CD4-positive, alpha-beta T cell (primary cell): Measurements from ENCODE around the gene LRP11. TPM values are rescaled to one million over a fixed set of nuclear protein-coding genes. Genes with fewer than 3 reads are reported as not detected.

Source experiments
- ATAC-seq: fragments of 200-7000 bp; cut with Tn5 transposase; one replicate; pipeline ENCODE4 v1.10.0; 2022; ENCODE audit warnings: mild to moderate bottlenecking; ENCODE audit not compliant: poor library complexity
- CTCF ChIA-PET: fragments of 350-600 bp; sonication (Branson Sonifier 250); formaldehyde crosslinking; loops from one replicate; lab custom pipeline; 2021; ENCODE audit warnings: antibody characterized with exemption, inconsistent platforms; lab: Charles Lee
- POLR2A ChIA-PET: fragments of 350-600 bp; sonication (Branson Sonifier 250); formaldehyde crosslinking; loops from one replicate; lab custom pipeline; 2021; ENCODE audit warnings: antibody characterized with exemption, inconsistent platforms; lab: Charles Lee
- DNase-seq, 14 experiments: peaks; one replicate each; pipeline ENCODE4 v3.0.0-alpha.2; 2013 to 2020; ENCODE audit warnings: mixed read lengths in 2 of 14
- H3K27ac ChIP-seq, 2 donors: one replicate each; pipeline versions ENCODE4 v1.5.1 to v1.7.0; 2013; ENCODE audit warnings: low read length in 2 of 2, low read depth in 1 of 2, mild to moderate bottlenecking in 1 of 2
- H3K27me3 ChIP-seq, 2 experiments: 1 replicate in 1 of 2; 2 replicates in 1 of 2; pipeline versions ENCODE4 v1.6.1 to v1.7.0; 2013; ENCODE audit warnings: low read length in 2 of 2, control low read depth in 1 of 2, mild to moderate bottlenecking in 1 of 2, moderate library complexity in 1 of 2; ENCODE audit not compliant: insufficient read depth in 2 of 2, control insufficient read depth in 1 of 2
- H3K36me3 ChIP-seq: one replicate; pipeline ENCODE4 v1.6.1; 2013; ENCODE audit warnings: low read length, control low read depth; ENCODE audit not compliant: insufficient read depth
- H3K4me1 ChIP-seq: one replicate; pipeline ENCODE4 v1.6.1; 2013; ENCODE audit warnings: low read length, control low read depth; ENCODE audit not compliant: insufficient read depth
- H3K4me3 ChIP-seq: one replicate; pipeline ENCODE4 v1.5.1; 2013; ENCODE audit warnings: mild to moderate bottlenecking, low read length, moderate library complexity
- H3K9me3 ChIP-seq, 2 experiments: 1 replicate in 1 of 2; 2 replicates in 1 of 2; pipeline versions ENCODE4 v1.6.1 to v1.7.0; 2013; ENCODE audit warnings: low read length in 2 of 2, mild to moderate bottlenecking in 2 of 2, control low read depth in 1 of 2, moderate library complexity in 1 of 2; ENCODE audit not compliant: control insufficient read depth in 1 of 2, insufficient read depth in 1 of 2
- H3K27ac Mint-ChIP-seq: one replicate; pipeline ENCODE4 v1.8.0; 2020; ENCODE audit warnings: mixed read lengths
- H3K27me3 Mint-ChIP-seq: one replicate; pipeline ENCODE4 v1.8.0; 2021; ENCODE audit warnings: mixed read lengths
- H3K36me3 Mint-ChIP-seq: one replicate; pipeline ENCODE4 v1.8.0; 2021; ENCODE audit warnings: low read depth, mixed read lengths
- H3K4me1 Mint-ChIP-seq: one replicate; pipeline ENCODE4 v1.8.0; 2021; ENCODE audit warnings: low read depth, mixed read lengths
- H3K4me3 Mint-ChIP-seq: one replicate; pipeline ENCODE4 v1.8.0; 2020; ENCODE audit warnings: mild to moderate bottlenecking, mixed read lengths
- H3K9me3 Mint-ChIP-seq: one replicate; pipeline ENCODE4 v1.8.0; 2020; ENCODE audit warnings: mixed read lengths
- CTCF ChIP-seq: fragments of 200-600 bp; IDR thresholded peaks from one replicate; pipeline ENCODE4 v1.8.0; 2022; ENCODE audit warnings: antibody characterized with exemption, mild to moderate bottlenecking
- intact Hi-C, 2 experiments: fragments of 100-400 bp; cut with DNase I in 1 of 2; cut with micrococcal nuclease in 1 of 2; formaldehyde crosslinking; loops; one replicate each; pipeline versions ENCODE4 v1.15.1 to v1.9.0; 2023 to 2025; cut with DNase I, micrococcal nuclease
- total RNA-seq, 174 experiments: library from RNA in 2 of 174; stranded (reverse) in 2 of 174; gene quantifications; one replicate each; pipeline ENCODE4 v1.2.3 and lab custom pipeline; 2021 to 2026

Gene LRP11
- total RNA-seq, 2 experiments from 2014 or later = 0.75 to 0.99 TPM

- intact Hi-C loops = no loop called here
- Mint-ChIP-seq H3K36me3 (no peaks in the 10 kb centered on the region), H3K9me3 (peaks cover 5% of the 10 kb centered on the region), H3K27me3 (peaks cover 11% of the 10 kb centered on the region), H3K4me1 (no peaks in the 10 kb centered on the region), H3K27ac (no peak overlapping the region), H3K4me3 (no peak overlapping the region)
- TF ChIP-seq CTCF = no peak
- Histone ChIP-seq H3K9me3 (peaks cover 4 to 20% of the 10 kb centered on the region in 2 experiments), H3K27me3 (peaks cover 4 to 6% of the 10 kb centered on the region in 2 experiments), H3K36me3 (no peaks in the 10 kb centered on the region), H3K4me1 (no peaks in the 10 kb centered on the region), H3K27ac (no peak overlapping the region), H3K4me3 (no peak overlapping the region)
- DNase-seq (no peak), ATAC-seq (no peak)
- CTCF ChIA-PET = no interaction called here
- POLR2A ChIA-PET = no interaction called here
Measured at GRCh38 chr6:149905371-149905910, 41.3 kb upstream of the LRP11 start.

GRCh38 chr6:149904661-149905370 is 40.7 kb upstream of the LRP11 start:
- H3K27me3 Mint-ChIP-seq = peaks cover 10% of the 10 kb centered on the region
- H3K4me1 ChIP-seq = no peaks in the 10 kb centered on the region
- no peak overlapping the region for H3K27ac ChIP-seq
- H3K4me3 Mint-ChIP-seq = no peak overlapping the region
- POLR2A ChIA-PET = no interaction called here
- no peaks in the 10 kb centered on the region for H3K36me3 Mint-ChIP-seq
- intact Hi-C loops = no loop called here
- H3K27me3 ChIP-seq = peaks cover under 1 to 2% of the 10 kb centered on the region in 2 experiments
- peaks cover 5% of the 10 kb centered on the region for H3K9me3 Mint-ChIP-seq
- no peak overlapping the region for H3K27ac Mint-ChIP-seq
- H3K9me3 ChIP-seq = peaks cover 4 to 15% of the 10 kb centered on the region in 2 experiments
- H3K4me3 ChIP-seq = no peak overlapping the region
- CTCF ChIA-PET = no interaction called here
- TF ChIP-seq CTCF = no peak
- DNase-seq = no peak
- no peaks in the 10 kb centered on the region for H3K4me1 Mint-ChIP-seq
- no peak for ATAC-seq
- no peaks in the 10 kb centered on the region for H3K36me3 ChIP-seq

- TF ChIP-seq CTCF = no peak
- peaks cover 10% of the 10 kb centered on the region for H3K27me3 Mint-ChIP-seq
- ATAC-seq (no peak), DNase-seq (no peak)
- no peaks in the 10 kb centered on the region for H3K36me3 ChIP-seq
- H3K4me1 ChIP-seq = no peaks in the 10 kb centered on the region
- no peak overlapping the region for H3K4me3 ChIP-seq
- H3K9me3 ChIP-seq = peaks cover 4 to 11% of the 10 kb centered on the region in 2 experiments
- peaks cover 0 to 2% of the 10 kb centered on the region in 2 experiments for H3K27me3 ChIP-seq
- H3K9me3 Mint-ChIP-seq = peaks cover 5% of the 10 kb centered on the region
- ChIA-PET CTCF (no interaction called here), POLR2A (no interaction called here)
- no peaks in the 10 kb centered on the region for H3K4me1 Mint-ChIP-seq
- H3K27ac Mint-ChIP-seq = no peak overlapping the region
- intact Hi-C loops = no loop called here
- no peak overlapping the region for H3K4me3 Mint-ChIP-seq
- H3K27ac ChIP-seq = no peak overlapping the region
- no peaks in the 10 kb centered on the region for H3K36me3 Mint-ChIP-seq
Measured at GRCh38 chr6:149903938-149904611, 39.9 kb upstream of the LRP11 start.
